ENCODE measurements around the gene LRFN2.

Gene LRFN2

DNA sequence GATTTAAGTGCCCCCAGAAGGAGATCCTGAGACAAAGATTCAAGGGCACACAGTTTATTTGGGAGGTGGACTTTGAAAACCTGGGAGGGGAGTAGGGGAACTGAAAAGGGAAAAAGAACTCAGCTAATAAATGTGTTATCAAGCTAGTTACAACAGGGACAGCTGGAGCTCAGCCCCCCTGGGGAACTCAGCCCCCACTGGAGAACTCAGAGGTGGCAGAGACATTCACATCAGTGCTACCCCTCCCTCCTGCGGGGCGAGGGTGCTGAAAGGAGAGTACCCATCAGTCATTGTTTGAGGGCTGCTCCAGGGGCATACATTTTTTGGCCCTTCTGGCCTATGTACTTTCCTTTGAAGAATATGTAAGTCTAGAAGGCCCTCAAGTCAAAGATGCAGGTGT is 101.4 kb downstream of the LRFN2 start:
- TF ChIP-seq, protein P1, sequence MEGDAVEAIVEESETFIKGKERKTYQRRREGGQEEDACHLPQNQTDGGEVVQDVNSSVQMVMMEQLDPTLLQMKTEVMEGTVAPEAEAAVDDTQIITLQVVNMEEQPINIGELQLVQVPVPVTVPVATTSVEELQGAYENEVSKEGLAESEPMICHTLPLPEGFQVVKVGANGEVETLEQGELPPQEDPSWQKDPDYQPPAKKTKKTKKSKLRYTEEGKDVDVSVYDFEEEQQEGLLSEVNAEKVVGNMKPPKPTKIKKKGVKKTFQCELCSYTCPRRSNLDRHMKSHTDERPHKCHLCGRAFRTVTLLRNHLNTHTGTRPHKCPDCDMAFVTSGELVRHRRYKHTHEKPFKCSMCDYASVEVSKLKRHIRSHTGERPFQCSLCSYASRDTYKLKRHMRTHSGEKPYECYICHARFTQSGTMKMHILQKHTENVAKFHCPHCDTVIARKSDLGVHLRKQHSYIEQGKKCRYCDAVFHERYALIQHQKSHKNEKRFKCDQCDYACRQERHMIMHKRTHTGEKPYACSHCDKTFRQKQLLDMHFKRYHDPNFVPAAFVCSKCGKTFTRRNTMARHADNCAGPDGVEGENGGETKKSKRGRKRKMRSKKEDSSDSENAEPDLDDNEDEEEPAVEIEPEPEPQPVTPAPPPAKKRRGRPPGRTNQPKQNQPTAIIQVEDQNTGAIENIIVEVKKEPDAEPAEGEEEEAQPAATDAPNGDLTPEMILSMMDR (conservative IDR thresholded peaks at IDR 0.05; ENCODE audit: low read length), result no peak
- no peak for DNase-seq (ENCODE audit: low read depth)
- H3K4me3 ChIP-seq (ENCODE audit: low read length), result no peak overlapping the region

DNA sequence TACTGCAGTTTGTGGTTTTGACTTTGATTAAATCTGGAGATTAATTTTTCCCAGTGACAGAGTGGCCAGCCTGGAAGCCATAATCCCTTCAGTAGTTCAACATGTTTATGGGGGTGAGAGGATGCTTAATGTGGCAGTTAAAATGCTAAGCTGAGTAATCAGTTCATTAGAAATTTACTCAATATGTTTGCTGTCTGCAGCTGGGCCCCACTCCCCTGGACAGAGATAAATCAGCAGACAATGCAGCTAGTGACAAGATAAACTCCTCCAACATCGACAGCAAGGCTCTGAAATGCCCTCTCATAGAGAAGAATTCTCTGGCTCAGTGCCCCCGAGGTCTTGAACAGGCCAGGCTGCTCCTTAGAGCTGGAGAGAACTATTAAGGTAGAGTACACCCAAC is 101.9 kb downstream of the LRFN2 start:
- TF ChIP-seq, protein P1 (conservative IDR thresholded peaks at IDR 0.05; ENCODE audit: low read length), result no peak
- no peak for DNase-seq (ENCODE audit: low read depth)
- no peak overlapping the region for H3K4me3 ChIP-seq (ENCODE audit: low read length)

DNA sequence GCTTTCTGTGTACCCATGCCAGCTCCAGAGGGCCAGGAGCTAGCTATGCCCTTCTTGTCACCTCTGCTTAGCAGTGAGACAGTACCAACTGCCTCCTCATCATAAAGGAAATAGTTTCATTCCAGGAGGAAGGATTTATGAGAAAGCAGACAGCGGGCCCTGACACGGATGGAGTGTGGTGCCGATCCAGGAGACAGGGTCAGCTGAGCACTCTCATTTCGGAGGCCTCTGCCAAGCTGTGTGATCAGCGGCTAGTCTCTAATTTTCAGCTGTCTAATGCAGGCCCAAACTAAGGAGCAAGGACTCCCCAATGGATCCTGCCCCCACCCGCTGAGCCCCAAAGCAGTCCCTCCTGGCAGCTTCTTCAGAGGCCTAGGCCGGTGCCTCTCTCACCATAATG is 103.1 kb downstream of the LRFN2 start:
- no peak for DNase-seq (ENCODE audit: low read depth)
- TF ChIP-seq, protein P1 (conservative IDR thresholded peaks at IDR 0.05; ENCODE audit: low read length), result no peak
- H3K4me3 ChIP-seq (ENCODE audit: low read length), result no peak overlapping the region

DNA sequence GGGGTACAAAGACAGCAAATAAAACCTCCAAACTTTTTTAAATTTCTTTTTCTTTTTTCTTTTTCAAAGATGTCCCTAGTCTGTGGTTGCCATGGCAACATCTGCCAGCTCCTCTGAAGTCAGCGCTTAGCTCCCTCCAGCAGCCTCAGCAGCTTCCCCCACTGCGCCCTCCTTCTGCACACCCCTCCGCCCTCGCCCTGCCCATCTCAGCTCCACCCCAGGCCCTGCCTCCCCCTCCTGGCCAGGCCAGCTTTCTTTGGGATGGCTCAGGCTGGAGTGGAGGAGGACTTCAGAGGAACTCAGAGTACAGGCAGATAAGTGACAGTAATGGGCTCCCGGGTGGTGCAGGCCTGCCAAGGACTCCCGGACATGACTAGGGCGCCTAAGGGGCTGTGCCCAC is 104.6 kb downstream of the LRFN2 start:
- TF ChIP-seq, protein P1 (conservative IDR thresholded peaks at IDR 0.05; ENCODE audit: low read length), result no peak
- no peak for DNase-seq (ENCODE audit: low read depth)
- no peak overlapping the region for H3K4me3 ChIP-seq (ENCODE audit: low read length)

DNA sequence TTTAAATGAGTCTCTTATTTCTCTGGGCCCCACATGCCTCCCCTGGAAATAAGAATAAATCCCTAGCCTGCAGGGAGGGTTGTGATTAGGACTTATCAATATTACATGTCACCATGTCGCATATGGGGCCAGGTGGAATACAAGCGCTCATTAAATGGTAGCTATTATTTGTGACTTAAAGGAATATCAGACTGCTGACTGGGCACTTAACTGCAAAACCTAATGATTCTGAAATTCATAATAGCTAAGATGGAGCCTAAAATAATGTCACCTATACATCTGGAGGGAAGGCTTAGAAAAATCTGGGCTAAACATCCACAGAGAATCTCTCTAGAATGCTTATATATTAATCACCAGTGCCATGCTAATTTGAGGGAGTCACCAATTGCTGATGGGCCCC is 106.5 kb downstream of the LRFN2 start:
- DNase-seq (ENCODE audit: low read depth), result no peak
- TF ChIP-seq, protein P1 (conservative IDR thresholded peaks at IDR 0.05; ENCODE audit: low read length), result no peak

DNA sequence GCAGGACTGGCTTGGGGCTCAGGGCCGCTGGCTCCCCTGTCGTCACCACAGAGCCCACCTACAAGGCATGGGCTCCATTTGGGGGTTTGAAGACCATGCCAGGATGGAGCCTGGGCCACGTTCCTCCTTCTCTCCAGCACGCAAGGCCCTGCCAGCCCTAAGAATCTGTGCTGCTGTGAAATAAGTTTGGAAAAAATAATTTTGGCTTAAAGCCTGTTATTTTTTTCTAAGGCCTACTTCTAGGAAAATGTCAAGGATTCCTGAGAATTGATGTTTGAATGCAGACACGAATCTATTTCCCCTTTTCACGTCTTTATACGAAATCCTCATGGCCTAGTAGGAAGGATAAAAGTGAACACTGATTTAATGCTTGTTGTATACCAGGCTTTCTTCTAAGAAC is 107.5 kb downstream of the LRFN2 start:
- TF ChIP-seq, protein P1 (conservative IDR thresholded peaks at IDR 0.05; ENCODE audit: low read length), result no peak
- H3K4me3 ChIP-seq (ENCODE audit: low read length), result no peak overlapping the region
- no peak for DNase-seq (ENCODE audit: low read depth)

More for the DNA sequence above, 106.5 kb downstream of the LRFN2 start:
- H3K4me3 ChIP-seq (ENCODE audit: low read length), result no peak overlapping the region

DNA sequence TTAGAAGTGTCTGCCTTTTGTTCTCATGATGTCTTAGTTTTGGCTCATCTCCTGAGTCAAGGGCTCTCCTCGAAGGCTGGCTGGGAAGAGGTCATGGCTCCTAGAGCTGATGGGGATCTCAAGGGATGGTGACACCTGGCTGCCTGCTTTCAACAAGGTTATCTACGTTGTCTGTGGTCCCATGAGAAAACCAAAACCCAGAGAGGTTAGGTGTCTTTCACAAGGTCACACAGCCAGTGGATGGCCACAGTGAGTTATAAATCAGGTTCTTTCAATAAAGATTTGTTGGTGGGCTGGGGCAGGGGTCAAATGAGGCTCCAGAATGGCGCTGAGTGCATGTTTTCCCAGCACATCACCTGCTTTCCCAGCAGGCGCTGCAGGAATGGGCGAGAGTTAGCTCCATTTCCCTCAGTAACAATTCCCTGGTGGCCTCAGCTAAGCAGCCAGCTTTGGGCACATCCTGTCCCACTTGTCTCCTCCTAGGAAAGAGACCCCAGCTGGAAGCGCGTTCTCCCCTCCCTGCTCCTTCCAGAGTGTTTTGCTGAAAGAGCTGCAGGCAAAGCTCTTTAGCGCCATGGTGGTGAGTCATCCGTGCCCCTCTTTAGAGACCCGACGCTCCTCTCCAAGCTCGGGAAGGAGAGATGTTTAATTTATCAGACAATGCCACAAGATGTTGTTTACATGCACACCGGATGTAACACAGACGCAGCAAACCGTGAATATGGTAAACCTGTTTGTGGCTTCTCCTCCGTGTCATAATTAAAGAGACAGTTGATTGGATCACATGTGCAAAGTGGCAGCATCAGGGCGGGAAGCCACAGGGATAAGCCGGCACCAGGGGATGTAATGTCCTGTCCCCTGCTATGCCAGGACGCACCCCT is 109.7 kb downstream of the LRFN2 start:
- DNase-seq (ENCODE audit: low read depth), result no peak
- TF ChIP-seq, protein P1 (conservative IDR thresholded peaks at IDR 0.05; ENCODE audit: low read length), result no peak
- no peak overlapping the region for H3K4me3 ChIP-seq (ENCODE audit: low read length)

Data from AG10803 (cell line).